RPMI8226 (cell line): ENCODE results near the gene HEG1.
A peak's percentile ranks its signal among the peaks of the same experiment; 100 is the strongest.

Source experiments
- DNase-seq: peaks from one replicate; pipeline ENCODE4 v3.0.0-alpha.2; 2015

The HEG1 gene

GRCh38 chr3:124976383-124976782, 79.4 kb downstream of the HEG1 start:
- no peak for DNase-seq

DNA sequence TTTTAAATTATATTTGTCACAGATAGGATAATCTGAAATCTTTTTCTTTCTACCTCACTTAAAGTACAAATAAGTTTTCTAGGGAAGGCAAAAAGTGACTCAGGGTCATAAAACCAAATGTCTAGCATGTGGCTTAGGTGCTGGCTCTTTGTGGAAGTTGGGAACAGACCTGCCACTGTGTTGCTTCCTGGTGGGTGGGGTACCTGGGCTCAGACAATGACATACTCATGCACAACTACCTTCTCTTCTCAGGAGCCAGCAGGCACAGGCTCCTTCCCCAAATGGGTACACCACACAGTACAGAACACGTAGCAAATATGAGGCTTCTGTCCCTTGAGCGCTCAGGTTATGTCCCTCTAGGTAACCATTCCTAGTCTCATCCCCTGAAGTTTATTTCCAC, 81.1 kb downstream of the HEG1 start:
- DNase-seq, result no peak

DNA sequence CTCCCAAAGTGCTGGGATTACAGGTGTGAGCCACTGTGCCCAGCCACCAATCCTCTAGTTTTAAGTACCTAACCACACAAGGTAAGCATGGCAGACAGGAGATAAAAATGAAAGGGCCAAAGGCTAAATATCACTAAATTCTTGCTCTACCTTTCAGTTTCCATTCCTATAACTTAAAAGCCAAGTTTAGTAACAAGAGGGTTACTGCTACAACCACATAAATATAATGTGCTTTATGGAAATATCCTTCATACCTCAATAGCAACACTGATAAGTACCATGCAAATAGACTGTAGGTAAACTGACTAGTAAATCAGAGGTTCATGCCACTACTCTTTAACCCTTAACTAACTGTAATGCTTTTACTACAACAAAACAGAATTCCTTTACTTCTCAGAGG, 82.5 kb downstream of the HEG1 start:
- no peak for DNase-seq

GRCh38 chr3:124972457-124972856, 83.3 kb downstream of the HEG1 start:
- no peak for DNase-seq

DNA sequence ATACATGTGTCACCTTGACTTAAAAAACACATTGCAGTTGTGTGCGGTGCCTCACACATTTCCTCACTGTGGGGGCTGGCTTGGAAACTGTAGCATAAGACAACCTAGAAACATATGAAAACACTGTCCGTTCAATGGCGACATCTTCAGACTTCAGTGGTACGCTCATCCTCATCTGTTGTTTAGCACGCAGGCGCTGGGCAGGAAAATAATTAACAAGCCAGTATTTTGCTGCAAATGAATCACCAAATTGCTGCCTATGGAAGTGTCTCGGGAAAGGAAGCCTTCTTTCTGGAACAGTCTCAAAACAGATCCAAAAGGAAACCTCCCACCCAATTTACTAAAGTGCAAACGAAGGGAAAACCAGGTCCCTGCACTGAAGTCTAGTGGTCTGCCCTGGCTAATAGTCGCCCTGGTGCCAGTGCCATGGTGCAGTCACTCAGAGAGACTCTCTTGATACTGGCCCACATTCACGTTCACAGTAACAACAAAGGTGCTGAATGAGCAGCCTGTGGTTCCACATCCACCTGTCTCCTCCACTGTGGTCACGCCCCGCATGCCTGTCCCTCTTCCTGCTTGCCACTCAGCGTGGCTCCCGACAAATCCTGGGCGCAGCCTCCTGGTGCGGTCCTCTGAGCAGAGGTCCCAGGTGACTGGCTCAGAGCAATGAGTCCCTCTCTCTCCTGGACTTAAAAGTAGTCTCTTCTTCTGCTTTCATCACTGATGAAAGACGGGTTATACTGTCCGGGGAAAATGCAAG, 85.7 kb downstream of the HEG1 start:
- DNase-seq, result no peak

DNA sequence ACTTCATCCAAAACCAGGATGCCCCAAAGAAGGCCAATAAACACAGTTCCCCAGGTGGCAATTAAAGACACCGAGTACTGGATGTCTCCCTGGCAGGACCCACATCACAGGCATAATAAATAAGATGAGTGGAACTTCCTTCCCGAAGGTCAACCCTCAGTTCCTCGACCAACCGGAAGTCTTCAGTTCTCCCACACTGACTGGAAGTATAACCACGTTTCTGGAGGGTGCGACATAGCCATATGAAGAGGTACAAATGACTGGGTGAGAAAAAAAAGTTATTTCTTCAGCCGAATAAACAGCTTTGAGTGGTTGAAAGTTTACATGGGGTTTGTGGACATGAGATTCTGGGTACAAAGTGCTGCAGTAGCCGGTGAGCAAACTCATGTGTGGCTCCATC, 86.6 kb downstream of the HEG1 start:
- no peak for DNase-seq

GRCh38 chr3:124967964-124968363, 87.8 kb downstream of the HEG1 start:
- peak; percentile 89 for DNase-seq

GRCh38 chr3:124966521-124967445, 89.0 kb downstream of the HEG1 start:
- DNase-seq, result peak; percentile 69

GRCh38 chr3:124965413-124965812, 90.4 kb downstream of the HEG1 start:
- DNase-seq, result peak; percentile 43

DNA sequence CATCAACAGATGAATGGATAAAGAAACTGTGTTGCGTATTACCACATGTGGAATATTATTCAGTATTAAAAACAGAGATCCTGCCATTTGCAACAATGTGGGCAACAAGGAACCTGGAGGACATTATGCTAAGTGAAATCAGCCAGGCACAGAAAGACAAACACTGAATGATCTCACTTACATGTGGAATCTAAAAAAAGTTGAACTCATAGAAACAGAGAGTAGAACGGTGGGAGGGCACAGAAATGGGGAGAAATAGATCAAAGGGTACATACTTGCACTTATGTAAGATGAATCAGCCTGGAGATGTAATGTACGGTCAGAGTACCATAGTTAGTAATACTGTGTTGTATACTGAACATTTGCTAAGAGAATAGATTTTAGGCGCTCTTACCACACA, 91.4 kb downstream of the HEG1 start:
- no peak for DNase-seq

DNA sequence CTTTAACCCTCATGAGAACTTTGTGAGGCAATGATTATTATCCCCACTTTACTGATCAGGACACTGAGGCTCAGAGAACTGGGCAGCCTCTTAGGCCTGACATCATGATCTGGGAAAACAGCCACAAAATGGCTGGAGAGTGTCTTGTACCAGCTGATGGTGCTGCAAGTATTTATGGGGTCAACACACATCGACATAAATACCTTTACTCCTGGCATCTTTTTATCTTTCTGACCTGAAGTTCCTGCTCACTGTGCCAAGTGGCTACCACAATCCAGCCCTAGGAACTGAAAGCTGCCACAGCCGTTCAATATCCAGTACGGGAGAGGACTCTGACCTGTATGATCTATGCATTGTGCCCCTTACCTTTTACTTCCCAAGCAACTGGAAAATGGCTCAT, 92.0 kb downstream of the HEG1 start:
- no peak for DNase-seq

- DNase-seq, result no peak
Observed at GRCh38 chr3:124962403-124962940, 93.3 kb downstream of the HEG1 start.

DNA sequence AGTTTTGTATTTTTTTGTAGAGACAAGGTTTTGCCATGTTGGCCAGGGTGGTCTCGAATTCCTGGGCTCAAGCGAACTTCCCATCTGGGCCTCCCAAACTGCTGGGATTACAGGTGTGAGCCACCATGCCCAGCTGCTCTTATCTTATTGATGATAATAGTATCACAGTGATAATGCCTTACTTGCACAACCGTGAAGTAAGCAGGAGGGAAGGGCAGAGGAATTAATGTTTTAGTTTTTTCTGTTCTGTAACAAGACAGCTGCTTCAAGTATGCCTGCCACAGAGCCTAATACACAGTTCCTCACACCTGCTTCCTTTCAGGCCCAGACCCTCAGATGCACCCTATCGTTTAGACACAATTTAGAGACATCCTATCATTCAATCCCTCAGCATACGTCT, 95.1 kb downstream of the HEG1 start:
- no peak for DNase-seq

GRCh38 chr3:124960105-124960504, 95.7 kb downstream of the HEG1 start:
- peak; percentile 55 for DNase-seq

GRCh38 chr3:124957951-124958350, 97.8 kb downstream of the HEG1 start:
- peak; percentile 81 for DNase-seq

DNA sequence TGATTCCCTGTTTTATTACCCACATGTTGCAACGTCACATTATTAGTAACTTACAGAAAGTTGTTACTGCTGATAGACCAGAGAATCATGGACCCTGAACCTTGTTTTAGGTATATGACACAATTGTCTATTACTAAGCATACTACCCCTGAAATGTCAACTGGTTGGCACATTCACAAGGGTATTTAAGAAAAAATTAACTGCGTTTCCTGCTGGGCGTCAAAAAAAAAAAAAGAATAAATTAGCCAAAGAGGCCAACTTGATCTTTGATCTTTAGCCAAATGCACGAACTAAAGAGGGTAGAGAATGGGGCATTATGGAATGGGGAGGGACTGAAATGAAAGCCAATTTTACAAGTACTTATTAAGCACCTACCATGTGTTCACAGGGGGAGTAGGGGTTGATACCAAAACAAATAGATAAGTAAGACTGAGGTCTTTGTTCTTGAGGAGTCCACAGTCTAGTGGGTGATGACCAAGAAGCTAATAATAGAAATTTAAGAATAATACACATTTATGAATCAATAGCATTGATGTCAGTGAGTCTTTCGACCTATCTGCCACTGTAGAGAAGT, 103.4 kb downstream of the HEG1 start:
- no peak for DNase-seq

DNA sequence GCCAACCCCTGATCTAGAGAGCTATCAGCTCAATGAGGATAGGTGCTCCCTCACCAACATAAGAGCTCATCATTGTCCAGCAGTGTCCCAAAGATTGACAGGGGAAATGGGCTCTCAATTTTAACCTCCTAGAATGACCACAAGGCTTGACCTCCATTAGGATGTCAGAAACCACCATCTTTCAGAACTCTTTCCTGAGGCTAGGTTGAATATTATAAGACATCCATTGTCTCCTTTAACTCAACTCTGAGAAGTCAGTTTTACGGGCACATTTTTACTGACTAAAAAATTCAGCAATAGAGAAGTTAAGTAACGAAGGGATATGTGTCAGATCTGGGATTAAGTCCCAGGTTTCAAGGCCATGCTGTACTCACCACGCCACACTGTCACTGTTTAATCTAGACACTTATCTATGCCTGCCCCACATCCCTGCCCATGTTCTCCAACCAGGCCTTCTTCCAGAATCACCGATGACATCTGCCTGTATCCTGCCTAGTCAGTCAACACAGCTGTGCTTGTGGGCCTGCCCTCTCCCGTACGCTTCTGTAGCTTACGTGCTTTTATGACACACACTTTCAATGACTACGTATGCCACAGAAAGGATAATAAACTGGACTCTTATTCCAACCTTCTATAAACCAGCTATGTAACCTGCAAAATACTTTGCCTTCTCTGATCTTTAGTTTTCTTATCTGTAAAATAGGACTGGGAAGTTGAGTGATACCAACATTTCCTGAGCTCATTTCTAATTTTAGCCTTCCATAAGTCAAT, 104.1 kb downstream of the HEG1 start:
- DNase-seq, result no peak

GRCh38 chr3:124950026-124950425, 105.8 kb downstream of the HEG1 start:
- no peak for DNase-seq

DNA sequence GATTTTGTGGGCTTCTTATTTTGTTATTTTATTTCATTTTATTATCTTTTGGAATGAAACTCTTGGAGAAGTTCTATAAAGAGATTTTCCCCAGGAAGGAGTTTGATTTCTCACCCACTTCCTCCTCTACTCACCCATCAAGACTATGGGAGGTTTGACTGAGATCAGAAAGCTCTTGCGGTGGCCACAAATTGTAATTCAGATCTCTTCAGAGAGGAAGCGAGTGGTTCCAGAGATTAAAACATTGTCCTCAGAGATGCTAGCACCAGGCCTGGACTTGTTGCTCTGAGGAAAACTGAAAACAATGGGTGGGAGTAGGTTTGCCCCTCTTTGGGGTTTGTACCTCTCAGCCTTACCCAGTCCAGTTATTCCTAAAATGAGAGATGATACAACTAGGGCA, 113.2 kb downstream of the HEG1 start:
- DNase-seq, result no peak

DNA sequence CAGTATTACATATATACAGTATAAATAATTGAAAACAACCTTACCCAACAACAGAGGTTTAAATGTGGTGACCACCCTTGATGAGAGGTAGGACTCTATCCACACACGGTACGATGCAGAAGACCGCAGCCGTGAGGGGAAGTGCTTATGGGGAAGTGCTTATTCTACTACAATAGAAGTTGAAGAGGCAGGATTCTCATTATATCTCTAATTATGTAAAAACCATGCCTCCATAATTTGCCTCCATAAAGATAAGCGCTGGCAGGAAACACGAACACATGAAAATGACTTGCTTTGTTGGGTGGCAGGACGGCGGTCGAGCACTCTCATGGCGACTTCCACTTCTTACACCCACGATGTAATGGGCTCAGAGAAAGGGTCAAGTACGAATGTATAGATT, 114.0 kb downstream of the HEG1 start:
- DNase-seq, result no peak

- DNase-seq, result no peak
Observed at GRCh38 chr3:124939661-124940060, 116.1 kb downstream of the HEG1 start.

DNA sequence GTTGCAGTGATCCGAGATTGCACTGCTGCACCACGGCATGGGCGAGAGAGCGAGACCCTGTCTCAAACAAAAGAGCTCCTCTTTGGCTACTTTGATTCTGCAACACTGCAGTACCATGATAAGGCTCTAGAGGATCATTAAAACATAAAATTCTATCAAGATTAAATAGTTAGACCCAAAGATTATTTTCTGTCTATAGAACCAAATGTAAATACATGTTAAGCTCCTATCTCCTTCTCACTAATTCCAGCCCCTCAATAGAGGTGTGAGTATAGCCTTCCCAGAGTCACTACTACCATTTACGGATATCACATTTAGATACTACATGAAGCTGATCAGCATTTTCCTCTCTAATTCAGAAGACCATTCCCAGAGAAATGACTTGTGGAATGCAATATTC, 116.9 kb downstream of the HEG1 start:
- no peak for DNase-seq

DNA sequence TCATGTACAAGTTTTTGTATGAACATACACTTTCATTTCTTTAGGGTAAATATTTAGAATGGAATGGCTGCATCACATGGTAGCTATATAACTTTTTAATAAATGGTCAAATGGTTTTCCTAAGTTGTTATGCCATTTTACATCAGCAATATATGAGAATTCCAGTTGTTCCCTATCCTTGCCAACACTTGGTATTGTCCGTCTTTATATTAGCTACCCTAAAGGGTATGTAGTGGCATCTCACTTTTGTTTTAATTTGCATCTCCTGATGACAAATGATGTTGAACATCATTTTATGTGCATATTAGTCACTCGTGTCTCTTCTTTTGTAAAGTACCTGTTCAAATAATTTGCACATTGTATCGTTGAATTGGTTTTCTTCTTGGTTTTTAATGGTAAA, 118.7 kb downstream of the HEG1 start:
- no peak for DNase-seq
